ENCODE results near the gene ARHGAP12. TPM values are rescaled to one million over a fixed set of nuclear protein-coding genes. Genes with fewer than 3 reads are reported as not detected.

ARHGAP12 gene
- total and polyA plus RNA-seq, 2 donors from 2014 or later: 15.0 to 30.9 TPM

DNA sequence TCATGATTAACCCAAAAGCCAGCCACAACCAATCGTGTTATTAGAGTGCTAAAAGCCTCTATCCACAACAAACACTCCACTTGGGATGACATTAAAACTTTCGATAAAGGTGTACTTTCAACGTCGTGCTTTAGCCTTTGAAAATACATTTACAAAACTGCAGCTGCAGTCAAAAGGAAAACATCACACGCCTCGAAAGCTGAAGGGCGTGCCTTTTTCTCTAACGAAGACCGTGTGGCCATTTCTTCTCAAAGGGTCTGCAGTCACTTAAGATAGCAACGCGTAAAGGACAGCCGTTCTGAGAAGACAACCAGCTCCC lies 1.1 kb downstream of the ARHGAP12 start:
- FAIRE-seq (no peak), DNase-seq (no peak)
- Histone ChIP-seq H3K27ac (ENCODE audit: low read depth in 2 of 2, low read length in 2 of 2) (peak overlapping the region; percentile 79 to 98), H3K4me3 (ENCODE audit: low read length in 3 of 3) (peak overlapping the region; percentile 63 to 77 (median 65)), H3K9ac (ENCODE audit: low read length in 3 of 3) (peak overlapping the region; percentile 44 to 61 (median 59)), H3K9me3 (ENCODE audit: control insufficient read depth in 2 of 3, insufficient read depth in 1 of 3, low read length in 3 of 3) (no peaks in the 10 kb centered on the region), H3K4me1 (ENCODE audit: control insufficient read depth in 2 of 3, insufficient read depth in 2 of 3, low read depth in 1 of 3, low read length in 3 of 3) (peaks cover 0 to 10% (median 5%) of the 10 kb centered on the region in 3 donors), H3K27me3 (ENCODE audit: control insufficient read depth, insufficient read depth, low read length) (no peaks in the 10 kb centered on the region), H3K36me3 (ENCODE audit: control insufficient read depth in 2 of 3, insufficient read depth in 3 of 3, low read length in 3 of 3) (no peaks in the 10 kb centered on the region)
- no peak for TF ChIP-seq CTCF (IDR thresholded peaks at IDR 0.05; ENCODE audit: borderline replicate concordance, extremely low read depth, insufficient read depth)
- intact Hi-C loops (cut with DNase I): no loop called here

GRCh38 chr10:31926765-31927564 lies 1.7 kb downstream of the ARHGAP12 start:
- Histone ChIP-seq H3K9me3 (ENCODE audit: control insufficient read depth in 2 of 3, insufficient read depth in 1 of 3, low read length in 3 of 3) (no peaks in the 10 kb centered on the region), H3K36me3 (ENCODE audit: control insufficient read depth in 2 of 3, insufficient read depth in 3 of 3, low read length in 3 of 3) (no peaks in the 10 kb centered on the region), H3K4me1 (ENCODE audit: control insufficient read depth in 2 of 3, insufficient read depth in 2 of 3, low read depth in 1 of 3, low read length in 3 of 3) (peaks cover 0 to 10% (median 5%) of the 10 kb centered on the region in 3 donors), H3K9ac (ENCODE audit: low read length in 3 of 3) (peak overlapping the region; percentile 44 to 61 (median 59)), H3K4me3 (ENCODE audit: low read length in 3 of 3) (peak overlapping the region; percentile 63 to 77 (median 65)), H3K27me3 (ENCODE audit: control insufficient read depth, insufficient read depth, low read length) (no peaks in the 10 kb centered on the region), H3K27ac (ENCODE audit: low read depth in 2 of 2, low read length in 2 of 2) (peak overlapping the region; percentile 79 to 98)
- TF ChIP-seq CTCF (IDR thresholded peaks at IDR 0.05; ENCODE audit: borderline replicate concordance, extremely low read depth, insufficient read depth): no peak
- FAIRE-seq (peak; percentile 32), DNase-seq (peak in 1 of 5 donors; percentile 13)
- intact Hi-C loops (cut with DNase I): no loop called here

DNA sequence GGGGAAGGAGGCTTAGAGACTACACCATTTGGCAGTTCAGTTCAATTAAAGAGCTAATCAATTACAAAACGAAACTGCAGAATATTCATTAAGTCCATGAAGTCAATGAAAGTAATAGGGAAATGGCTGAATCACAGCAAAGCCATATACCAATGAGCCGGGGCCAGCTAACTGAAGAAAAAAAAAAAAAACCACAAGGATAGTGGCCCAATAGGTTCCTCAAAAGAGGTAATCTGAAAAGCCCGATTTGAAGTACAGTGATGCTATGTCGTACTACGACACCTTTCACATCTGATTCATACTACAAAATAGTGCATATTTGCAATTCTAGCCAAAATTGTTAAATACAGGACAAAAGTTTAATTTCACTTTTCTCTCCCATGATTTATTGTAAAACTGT lies 2.5 kb downstream of the ARHGAP12 start:
- Histone ChIP-seq H3K36me3 (ENCODE audit: control insufficient read depth in 2 of 3, insufficient read depth in 3 of 3, low read length in 3 of 3) (no peaks in the 10 kb centered on the region), H3K9me3 (ENCODE audit: control insufficient read depth in 2 of 3, insufficient read depth in 1 of 3, low read length in 3 of 3) (no peaks in the 10 kb centered on the region), H3K27ac (ENCODE audit: low read depth in 2 of 2, low read length in 2 of 2) (no peak overlapping the region), H3K27me3 (ENCODE audit: control insufficient read depth, insufficient read depth, low read length) (no peaks in the 10 kb centered on the region), H3K4me1 (ENCODE audit: control insufficient read depth in 2 of 3, insufficient read depth in 2 of 3, low read depth in 1 of 3, low read length in 3 of 3) (peaks cover 0 to 10% (median 5%) of the 10 kb centered on the region in 3 donors), H3K9ac (ENCODE audit: low read length in 3 of 3) (no peak overlapping the region), H3K4me3 (ENCODE audit: low read length in 3 of 3) (peak overlapping the region in 1 of 3 donors; percentile 63)
- intact Hi-C loops (cut with DNase I): no loop called here
- no peak for TF ChIP-seq CTCF (IDR thresholded peaks at IDR 0.05; ENCODE audit: borderline replicate concordance, extremely low read depth, insufficient read depth)
- FAIRE-seq (no peak), DNase-seq (no peak)

All from kidney (tissue), 14 donors.